Measurements from ENCODE around the gene TRMT44. TPM values are rescaled to one million over a fixed set of nuclear protein-coding genes. Genes with fewer than 3 reads are reported as not detected.
"Not testable (repeated sequence)": the region's sequence is repeated elsewhere in the genome, so short reads cannot be mapped to it uniquely, and the experiment has no call there.

TRMT44 gene
- total RNA-seq, 4 donors from 2014 or later = 30.8 to 60.0 (median 46.1) TPM

GRCh38 chr4:8508740-8509139 is 68.2 kb downstream of the TRMT44 start:
- Histone ChIP-seq H3K27me3 (no peaks in the 10 kb centered on the region), H3K9me3 (no peaks in the 10 kb centered on the region), H3K4me1 (peaks cover 21% of the 10 kb centered on the region), H3K36me3 (no peaks in the 10 kb centered on the region), H3K27ac (no peak overlapping the region), H3K4me3 (no peak overlapping the region)
- no peak for DNase-seq (ENCODE audit: low spot score in 2 of 2)
- WGBS = 94% methylated on average over 9 of the region's 9 CpGs
- TF ChIP-seq POLR2AphosphoS5 (IDR thresholded peaks at IDR 0.05) = no peak
- no peak for TF ChIP-seq CTCF (IDR thresholded peaks at IDR 0.05)
- no peak for TF ChIP-seq EP300 (IDR thresholded peaks at IDR 0.05)

- no peak for DNase-seq (ENCODE audit: low spot score in 2 of 2)
- TF ChIP-seq POLR2AphosphoS5 (IDR thresholded peaks at IDR 0.05) (no peak), CTCF (IDR thresholded peaks at IDR 0.05) (no peak), EP300 (IDR thresholded peaks at IDR 0.05) (no peak), POLR2A (IDR thresholded peaks at IDR 0.05) (no peak)
- 87% methylated on average over 18 of the region's 24 CpGs for WGBS
- Histone ChIP-seq H3K4me3 (no peak overlapping the region), H3K9me3 (no peaks in the 10 kb centered on the region), H3K27me3 (no peaks in the 10 kb centered on the region), H3K27ac (no peak overlapping the region), H3K36me3 (no peaks in the 10 kb centered on the region), H3K4me1 (peaks cover 14% of the 10 kb centered on the region)
Observed at GRCh38 chr4:8509311-8509950, 68.9 kb downstream of the TRMT44 start.

- 89% methylated on average over 12 of the region's 12 CpGs for WGBS
- TF ChIP-seq POLR2A (IDR thresholded peaks at IDR 0.05) (no peak), CTCF (IDR thresholded peaks at IDR 0.05) (no peak), EP300 (IDR thresholded peaks at IDR 0.05) (no peak), POLR2AphosphoS5 (IDR thresholded peaks at IDR 0.05) (no peak)
- DNase-seq (ENCODE audit: low spot score in 2 of 2) = no peak
- no peak overlapping the region for H3K4me3 ChIP-seq
- H3K27ac ChIP-seq = no peak overlapping the region
- H3K4me1 ChIP-seq = peaks cover 14% of the 10 kb centered on the region
- no peaks in the 10 kb centered on the region for H3K36me3 ChIP-seq
- H3K9me3 ChIP-seq = no peaks in the 10 kb centered on the region
- no peaks in the 10 kb centered on the region for H3K27me3 ChIP-seq
Observed at GRCh38 chr4:8510191-8510590, 69.6 kb downstream of the TRMT44 start.

GRCh38 chr4:8510611-8511285 is 70.2 kb downstream of the TRMT44 start:
- peaks cover 14% of the 10 kb centered on the region for H3K4me1 ChIP-seq
- no peak overlapping the region for H3K4me3 ChIP-seq
- no peak for TF ChIP-seq POLR2AphosphoS5 (IDR thresholded peaks at IDR 0.05)
- TF ChIP-seq EP300 (IDR thresholded peaks at IDR 0.05) = no peak
- TF ChIP-seq CTCF (IDR thresholded peaks at IDR 0.05) = no peak
- TF ChIP-seq POLR2A (IDR thresholded peaks at IDR 0.05) = no peak
- no peaks in the 10 kb centered on the region for H3K36me3 ChIP-seq
- no peaks in the 10 kb centered on the region for H3K27me3 ChIP-seq
- no peak for DNase-seq (ENCODE audit: low spot score in 2 of 2)
- 76% methylated on average over 13 of the region's 15 CpGs for WGBS
- no peak overlapping the region for H3K27ac ChIP-seq
- no peaks in the 10 kb centered on the region for H3K9me3 ChIP-seq

GRCh38 chr4:8512510-8512909 is 71.9 kb downstream of the TRMT44 start:
- WGBS = 91% methylated on average over 11 of the region's 11 CpGs
- Histone ChIP-seq H3K27me3 (no peaks in the 10 kb centered on the region), H3K4me1 (no peaks in the 10 kb centered on the region), H3K4me3 (no peak overlapping the region), H3K36me3 (no peaks in the 10 kb centered on the region), H3K9me3 (no peaks in the 10 kb centered on the region), H3K27ac (no peak overlapping the region)
- TF ChIP-seq POLR2AphosphoS5 (IDR thresholded peaks at IDR 0.05) (no peak), POLR2A (IDR thresholded peaks at IDR 0.05) (no peak), CTCF (IDR thresholded peaks at IDR 0.05) (no peak)
- no peak for DNase-seq (ENCODE audit: low spot score in 2 of 2)

- not testable (repeated sequence) for H3K4me1 ChIP-seq; H3K36me3 ChIP-seq; H3K9me3 ChIP-seq; H3K4me3 ChIP-seq; DNase-seq (ENCODE audit: low spot score in 2 of 2); H3K27me3 ChIP-seq; H3K27ac ChIP-seq
- WGBS = 79% methylated on average over 4 of the region's 4 CpGs
Observed at GRCh38 chr4:8513080-8513479, 72.5 kb downstream of the TRMT44 start.

All from suprapubic skin (tissue), 4 donors.